Astrocyte of the spinal cord (primary cell): Measurements from ENCODE around the gene MRO.

Source experiments
- DNase-seq: peaks from one replicate; pipeline ENCODE4 v3.0.0; 2011; ENCODE audit warnings: low read depth, low spot score
- H3K4me3 ChIP-seq: 2 replicates; pipeline ENCODE4 v1.5.1; 2011; ENCODE audit warnings: low read depth, mild to moderate bottlenecking, low read length, moderate library complexity
- in situ Hi-C: cut with HindIII; loops from 2 replicates; pipeline ENCODE4 v1.10.0; 2017; ENCODE audit warnings: low sequenced_read_pairs
- TF ChIP-seq, protein P1 (sequence below): IDR thresholded peaks from 2 replicates; pipeline ENCODE4 v1.5.1; 2012; ENCODE audit warnings: low read depth, mild to moderate bottlenecking, low read length, inconsistent platforms

The MRO gene

DNA sequence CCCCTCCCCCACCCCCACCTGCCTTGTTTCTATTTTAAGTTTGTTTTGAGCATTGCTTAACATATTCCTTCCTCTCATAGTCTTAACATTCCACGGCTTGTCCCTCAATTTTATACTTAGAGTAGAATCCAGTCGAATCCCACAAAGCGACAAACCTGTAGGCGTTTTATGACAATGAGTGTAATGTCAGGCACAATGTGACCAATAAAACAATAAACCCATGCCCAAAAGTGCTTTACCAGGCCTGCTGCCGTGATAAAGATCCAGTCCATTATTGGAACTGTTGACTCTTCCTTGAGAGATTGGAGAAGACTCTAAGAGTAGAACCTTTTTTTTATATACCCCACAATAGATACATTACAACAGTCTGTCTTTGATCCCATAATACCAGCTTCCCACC, 6.2 kb upstream of the MRO start:
- H3K4me3 ChIP-seq = no peak overlapping the region
- TF ChIP-seq, protein P1, sequence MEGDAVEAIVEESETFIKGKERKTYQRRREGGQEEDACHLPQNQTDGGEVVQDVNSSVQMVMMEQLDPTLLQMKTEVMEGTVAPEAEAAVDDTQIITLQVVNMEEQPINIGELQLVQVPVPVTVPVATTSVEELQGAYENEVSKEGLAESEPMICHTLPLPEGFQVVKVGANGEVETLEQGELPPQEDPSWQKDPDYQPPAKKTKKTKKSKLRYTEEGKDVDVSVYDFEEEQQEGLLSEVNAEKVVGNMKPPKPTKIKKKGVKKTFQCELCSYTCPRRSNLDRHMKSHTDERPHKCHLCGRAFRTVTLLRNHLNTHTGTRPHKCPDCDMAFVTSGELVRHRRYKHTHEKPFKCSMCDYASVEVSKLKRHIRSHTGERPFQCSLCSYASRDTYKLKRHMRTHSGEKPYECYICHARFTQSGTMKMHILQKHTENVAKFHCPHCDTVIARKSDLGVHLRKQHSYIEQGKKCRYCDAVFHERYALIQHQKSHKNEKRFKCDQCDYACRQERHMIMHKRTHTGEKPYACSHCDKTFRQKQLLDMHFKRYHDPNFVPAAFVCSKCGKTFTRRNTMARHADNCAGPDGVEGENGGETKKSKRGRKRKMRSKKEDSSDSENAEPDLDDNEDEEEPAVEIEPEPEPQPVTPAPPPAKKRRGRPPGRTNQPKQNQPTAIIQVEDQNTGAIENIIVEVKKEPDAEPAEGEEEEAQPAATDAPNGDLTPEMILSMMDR = no peak
- in situ Hi-C loops = no loop called here
- no peak for DNase-seq

- in situ Hi-C loops = no loop called here
- no peak for DNase-seq
- no peak overlapping the region for H3K4me3 ChIP-seq
- TF ChIP-seq, protein P1 = no peak
Measured at GRCh38 chr18:50825621-50826020, 5.8 kb upstream of the MRO start.

DNA sequence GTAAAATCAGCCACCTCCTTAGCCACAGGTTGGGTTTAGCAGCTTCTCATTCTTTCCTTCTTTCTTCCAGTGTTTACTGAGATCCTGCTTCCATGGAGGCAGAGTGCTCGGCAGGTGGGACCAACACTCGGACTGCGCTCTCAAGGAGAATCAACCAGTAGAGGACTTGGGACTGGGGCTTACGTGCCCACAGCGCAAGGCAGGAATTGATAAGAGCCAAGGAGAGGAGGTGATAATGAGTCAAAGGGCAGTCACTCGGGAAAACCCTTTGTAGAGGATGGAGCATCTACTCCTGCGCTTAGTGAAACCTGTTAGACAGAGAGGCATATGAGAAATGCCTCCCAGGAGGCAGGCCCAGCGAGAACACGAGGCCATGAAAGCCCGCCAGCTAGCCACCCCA, 2.9 kb upstream of the MRO start:
- TF ChIP-seq, protein P1 = no peak
- no peak for DNase-seq
- in situ Hi-C loops = no loop called here
- no peak overlapping the region for H3K4me3 ChIP-seq

GRCh38 chr18:50820901-50821520, 1.2 kb upstream of the MRO start:
- TF ChIP-seq, protein P1 = no peak

DNA sequence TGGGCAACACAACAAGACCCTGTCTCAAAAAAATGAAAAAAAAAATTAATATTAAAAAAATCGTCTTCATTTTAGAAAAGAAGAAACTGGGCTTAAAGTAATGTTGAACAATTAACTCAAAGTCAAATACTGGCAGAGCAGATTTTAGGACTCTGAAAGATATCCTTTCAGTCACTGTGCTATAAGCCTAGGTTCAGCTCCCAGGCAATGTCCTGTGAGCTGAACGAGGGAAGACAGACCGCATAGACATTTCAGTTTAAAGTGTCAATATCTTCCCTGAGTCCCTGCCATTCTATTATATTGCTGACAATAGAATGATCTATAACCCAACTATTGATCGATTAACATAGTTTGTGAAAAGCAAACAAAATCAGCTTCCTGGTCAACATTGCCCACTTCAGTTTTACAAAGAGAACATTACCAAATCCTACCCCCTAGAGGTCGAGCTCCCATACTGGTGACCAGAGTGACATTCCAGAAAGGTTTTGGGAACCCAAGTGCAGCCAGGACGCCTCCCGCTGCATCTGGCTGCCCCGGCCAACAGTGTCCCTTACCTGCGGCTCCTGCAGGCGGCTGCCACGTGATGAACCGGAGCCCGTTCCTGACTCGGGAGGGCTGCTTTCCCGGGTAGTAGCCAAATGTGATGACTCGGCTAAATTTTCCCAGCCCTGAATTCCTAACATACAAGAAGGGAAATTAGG, 639 bp downstream of the MRO start:
- TF ChIP-seq, protein P1 = no peak
- DNase-seq = peak; percentile 13
- peak overlapping the region; percentile 34 for H3K4me3 ChIP-seq
- in situ Hi-C loops = no loop called here

More at GRCh38 chr18:50820901-50821520, 1.2 kb upstream of the MRO start:
- DNase-seq = no peak
- in situ Hi-C loops = no loop called here
- no peak overlapping the region for H3K4me3 ChIP-seq

DNA sequence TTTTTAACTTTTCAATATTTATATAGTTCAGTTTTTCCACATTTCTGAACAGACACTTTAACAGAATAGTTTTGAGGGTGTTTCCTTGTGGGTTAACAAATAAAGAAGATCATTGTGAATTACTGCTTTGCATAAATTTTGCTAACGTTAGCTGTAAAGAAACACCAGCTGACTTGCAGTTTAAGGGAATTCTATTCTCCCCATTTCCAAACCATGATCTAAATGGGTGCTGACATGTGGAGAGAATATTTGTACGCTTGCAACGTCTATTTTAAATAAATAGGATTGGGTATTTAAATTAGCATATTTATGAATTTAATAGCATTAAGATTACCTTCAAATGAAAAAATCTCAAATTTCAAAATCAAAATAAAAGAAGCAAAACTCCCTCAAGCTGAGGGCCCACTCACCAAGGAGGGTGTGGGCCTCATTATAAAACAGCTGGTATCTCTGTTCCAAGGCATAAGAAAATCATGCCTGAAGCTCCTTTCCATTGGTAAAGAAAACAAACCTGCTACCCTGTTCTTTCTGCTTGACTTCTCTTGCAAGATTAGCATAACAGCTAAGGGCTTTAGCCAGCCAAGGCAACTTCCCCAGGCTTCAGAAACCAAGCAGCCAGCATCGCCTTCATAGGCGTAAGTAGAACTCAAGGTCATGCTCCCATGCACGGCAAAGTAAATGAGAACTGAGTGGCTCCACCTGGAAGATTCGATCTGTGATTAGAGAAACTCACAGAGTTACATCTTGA, 3.2 kb downstream of the MRO start:
- H3K4me3 ChIP-seq = no peak overlapping the region
- peak; percentile 42 for DNase-seq
- TF ChIP-seq, protein P1 = no peak
- in situ Hi-C loops = no loop called here
